Urinary bladder (tissue), 4 donors: ENCODE measurements around the gene ZNF608. TPM values are rescaled to one million over a fixed set of nuclear protein-coding genes. Genes with fewer than 3 reads are reported as not detected.

Source experiments
- DNase-seq: peaks from one replicate; pipeline ENCODE4 v3.0.0-alpha.2; 2015; ENCODE audit errors: extremely low spot score
- H3K27ac ChIP-seq: one replicate; pipeline ENCODE4 v1.5.1; 2013; ENCODE audit warnings: low read depth, mild to moderate bottlenecking, moderate library complexity
- H3K36me3 ChIP-seq: one replicate; pipeline ENCODE4 v1.6.1; 2013; ENCODE audit warnings: mild to moderate bottlenecking, moderate library complexity; ENCODE audit not compliant: insufficient read depth
- H3K4me1 ChIP-seq: one replicate; pipeline ENCODE4 v1.6.1; 2013; ENCODE audit warnings: mild to moderate bottlenecking, moderate library complexity; ENCODE audit not compliant: insufficient read depth
- H3K4me3 ChIP-seq: one replicate; pipeline ENCODE4 v1.5.1; 2013; ENCODE audit warnings: low read depth, low read length
- WGBS: extraction: QIAGEN DNeasy Blood & Tissue Kit; methylation state at CpG from one replicate; pipeline ENCODE4 v1.1.7; 2013; 5-methylcytosine and 5-hydroxymethylcytosine counted together
- polyA plus RNA-seq: library from polyadenylated mRNA; stranded (reverse); fragments of 200-250 nt; gene quantifications from one replicate; pipeline ENCODE4 v1.2.3, GENCODE V29; 2013
- total RNA-seq: library from RNA; depleted of rRNA; stranded (reverse); fragments of >200 nt; gene quantifications from one replicate; pipeline ENCODE4 v1.2.3, GENCODE V29; 2014
- donor health status: healthy with polysubstance abuse.
- donor health status: healthy.

ZNF608 gene
- total and polyA plus RNA-seq, 2 donors: 5.1 to 23.7 TPM

- 84% methylated on average over 9 of the region's 9 CpGs for WGBS
- no peaks in the 10 kb centered on the region for H3K36me3 ChIP-seq
- DNase-seq: no peak
- no peak overlapping the region for H3K27ac ChIP-seq
- H3K4me1 ChIP-seq: no peaks in the 10 kb centered on the region
- H3K4me3 ChIP-seq: no peak overlapping the region
Measured at GRCh38 chr5:124738681-124739633, 7.5 kb downstream of the ZNF608 start.

- Histone ChIP-seq H3K27ac (no peak overlapping the region), H3K4me3 (no peak overlapping the region), H3K4me1 (no peaks in the 10 kb centered on the region), H3K36me3 (no peaks in the 10 kb centered on the region)
- no peak for DNase-seq
- 97% methylated on average over 1 of the region's 1 CpG for WGBS
Measured at GRCh38 chr5:124737651-124738050, 8.8 kb downstream of the ZNF608 start.

GRCh38 chr5:124736805-124737188 is 9.6 kb downstream of the ZNF608 start:
- Histone ChIP-seq H3K27ac (no peak overlapping the region), H3K36me3 (no peaks in the 10 kb centered on the region), H3K4me1 (no peaks in the 10 kb centered on the region), H3K4me3 (no peak overlapping the region)
- WGBS: 73% methylated on average over 3 of the region's 3 CpGs
- no peak for DNase-seq

- Histone ChIP-seq H3K27ac (no peak overlapping the region), H3K4me3 (no peak overlapping the region), H3K36me3 (no peaks in the 10 kb centered on the region), H3K4me1 (no peaks in the 10 kb centered on the region)
- 64% methylated on average over 6 of the region's 6 CpGs for WGBS
- no peak for DNase-seq
Measured at GRCh38 chr5:124736082-124736804, 10.2 kb downstream of the ZNF608 start.

- no peak for DNase-seq
- WGBS: 12% methylated on average over 24 of the region's 24 CpGs
- Histone ChIP-seq H3K27ac (no peak overlapping the region), H3K4me3 (peak overlapping the region; percentile 31), H3K4me1 (no peaks in the 10 kb centered on the region), H3K36me3 (no peaks in the 10 kb centered on the region)
Measured at GRCh38 chr5:124735169-124735858, 11.1 kb downstream of the ZNF608 start.

GRCh38 chr5:124734574-124735168 is 11.8 kb downstream of the ZNF608 start:
- no peak overlapping the region for H3K27ac ChIP-seq
- no peaks in the 10 kb centered on the region for H3K4me1 ChIP-seq
- H3K4me3 ChIP-seq: peak overlapping the region; percentile 31
- 59% methylated on average over 8 of the region's 8 CpGs for WGBS
- no peaks in the 10 kb centered on the region for H3K36me3 ChIP-seq
- no peak for DNase-seq

GRCh38 chr5:124733329-124733650 is 13.1 kb downstream of the ZNF608 start:
- WGBS: 99% methylated on average over 1 of the region's 1 CpG
- no peak for DNase-seq
- no peaks in the 10 kb centered on the region for H3K4me1 ChIP-seq
- H3K36me3 ChIP-seq: no peaks in the 10 kb centered on the region
- no peak overlapping the region for H3K4me3 ChIP-seq
- H3K27ac ChIP-seq: no peak overlapping the region

GRCh38 chr5:124732428-124733328 is 13.8 kb downstream of the ZNF608 start:
- H3K27ac ChIP-seq: no peak overlapping the region
- WGBS: 98% methylated on average over 3 of the region's 3 CpGs
- H3K4me1 ChIP-seq: no peaks in the 10 kb centered on the region

GRCh38 chr5:124730381-124730780 is 16.1 kb downstream of the ZNF608 start:
- H3K4me1 ChIP-seq: no peaks in the 10 kb centered on the region
- no peak for DNase-seq
- no peak overlapping the region for H3K27ac ChIP-seq
- no peak overlapping the region for H3K4me3 ChIP-seq
- 76% methylated on average over 2 of the region's 2 CpGs for WGBS
- H3K36me3 ChIP-seq: no peaks in the 10 kb centered on the region

More at GRCh38 chr5:124732428-124733328, 13.8 kb downstream of the ZNF608 start:
- no peaks in the 10 kb centered on the region for H3K36me3 ChIP-seq
- DNase-seq: no peak
- H3K4me3 ChIP-seq: no peak overlapping the region

- WGBS: 92% methylated on average over 1 of the region's 1 CpG
- Histone ChIP-seq H3K4me1 (no peaks in the 10 kb centered on the region), H3K36me3 (no peaks in the 10 kb centered on the region), H3K4me3 (no peak overlapping the region), H3K27ac (no peak overlapping the region)
- no peak for DNase-seq
Measured at GRCh38 chr5:124729720-124730359, 16.6 kb downstream of the ZNF608 start.

GRCh38 chr5:124728968-124729332 is 17.5 kb downstream of the ZNF608 start:
- Histone ChIP-seq H3K4me1 (no peaks in the 10 kb centered on the region), H3K36me3 (no peaks in the 10 kb centered on the region), H3K4me3 (no peak overlapping the region), H3K27ac (no peak overlapping the region)
- 98% methylated on average over 5 of the region's 5 CpGs for WGBS
- DNase-seq: no peak

- H3K36me3 ChIP-seq: no peaks in the 10 kb centered on the region
- H3K4me1 ChIP-seq: no peaks in the 10 kb centered on the region
- H3K4me3 ChIP-seq: no peak overlapping the region
- no peak for DNase-seq
- H3K27ac ChIP-seq: no peak overlapping the region
- WGBS: 96% methylated on average over 5 of the region's 5 CpGs
Measured at GRCh38 chr5:124728331-124728967, 18.0 kb downstream of the ZNF608 start.
